Retina (tissue), 1 donor: ENCODE results near the gene SLC25A18.
"Not testable (repeated sequence)": the region's sequence is repeated elsewhere in the genome, so short reads cannot be mapped to it uniquely, and the experiment has no call there.

Source experiments
- DNase-seq: peaks from one replicate; pipeline ENCODE4 v3.0.0-alpha.2; 2016

Gene SLC25A18

DNA sequence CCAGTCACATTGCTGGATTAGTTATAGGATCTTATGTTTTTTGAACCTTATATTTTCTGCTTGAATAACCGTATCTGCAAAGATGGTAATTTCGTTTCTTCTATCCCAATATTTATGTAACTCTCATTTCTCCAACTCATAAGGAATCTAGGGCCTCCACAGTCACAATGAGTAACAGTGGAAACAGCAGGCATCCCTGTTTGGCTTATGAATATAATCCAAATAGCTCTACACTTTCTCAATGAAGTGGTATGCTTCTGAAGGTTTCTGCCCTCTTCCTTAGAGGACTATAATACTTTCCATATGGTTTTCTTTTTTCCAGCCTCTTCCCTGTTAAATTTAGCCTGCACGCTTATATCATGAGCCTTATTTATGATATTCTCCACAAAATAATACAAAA is 48.8 kb downstream of the SLC25A18 start:
- no peak for DNase-seq

DNA sequence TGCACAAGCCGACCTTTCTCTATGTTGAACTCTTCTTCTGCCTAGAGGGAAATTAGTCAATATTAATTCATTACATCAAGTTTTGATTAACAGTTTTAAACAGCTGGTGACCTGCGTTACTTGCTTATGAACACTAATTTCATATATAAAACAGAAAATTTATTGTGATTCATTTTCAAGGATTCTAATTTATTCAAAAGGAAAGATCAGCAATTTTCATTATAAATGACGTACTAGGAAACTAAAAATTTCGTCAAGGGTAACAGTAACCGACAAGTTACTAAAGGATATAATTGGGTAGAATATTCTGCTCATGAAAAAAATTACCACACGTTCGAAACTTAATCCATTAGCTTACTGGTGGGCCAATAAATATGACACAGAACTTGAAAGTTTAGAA is 50.0 kb downstream of the SLC25A18 start:
- no peak for DNase-seq

- no peak for DNase-seq
Observed at GRCh38 chr22:17627961-17628405, 64.7 kb downstream of the SLC25A18 start.

DNA sequence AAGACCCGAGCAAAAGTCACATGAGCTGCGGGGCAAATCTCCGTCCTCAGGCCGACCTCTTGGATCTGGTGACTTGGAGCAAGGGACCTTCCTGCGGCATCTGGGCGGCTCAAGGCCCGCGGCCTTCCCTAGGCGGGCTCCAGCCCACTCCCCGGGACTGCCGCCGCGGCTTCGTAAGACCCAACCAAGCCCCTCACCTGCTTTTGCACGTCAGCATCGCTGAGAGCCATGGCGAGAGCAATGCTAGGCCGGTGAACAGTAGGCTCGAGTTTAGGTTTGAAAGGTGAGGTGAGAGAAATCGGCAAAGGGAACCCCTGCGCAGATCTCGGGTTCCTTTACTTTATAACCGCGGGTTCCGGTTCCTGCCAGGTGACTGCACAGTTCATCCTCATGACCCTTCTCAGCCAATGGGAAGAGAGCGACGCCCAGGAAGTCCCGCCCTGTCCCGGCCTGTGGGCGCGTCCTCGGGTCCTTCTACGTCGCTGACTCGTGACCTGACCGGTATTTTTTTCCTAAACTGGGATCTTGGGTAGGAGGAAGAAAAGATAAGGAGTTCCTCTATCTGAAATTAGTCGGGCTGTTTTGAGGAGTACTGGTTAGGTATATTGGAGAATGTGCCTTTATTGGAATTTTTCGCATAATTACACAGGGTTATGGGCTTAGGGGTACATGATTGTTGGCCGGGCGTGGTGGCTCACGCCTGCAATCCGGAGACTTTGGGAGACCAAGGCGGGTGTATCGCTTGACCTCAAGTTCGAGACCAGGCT is 65.3 kb downstream of the SLC25A18 start, which contains the start of gene ATP6V1E1:
Gene ATP6V1E1, minus strand, starts transcription at position 344 of the 767 bp plus-strand sequence. Its CDS starts 114 bp downstream, at position 230.
- DNase-seq: peak; percentile 97

GRCh38 chr22:17629173-17629489 is 65.8 kb downstream of the SLC25A18 start:
- no peak for DNase-seq

GRCh38 chr22:17629641-17630040 is 66.3 kb downstream of the SLC25A18 start:
- no peak for DNase-seq

DNA sequence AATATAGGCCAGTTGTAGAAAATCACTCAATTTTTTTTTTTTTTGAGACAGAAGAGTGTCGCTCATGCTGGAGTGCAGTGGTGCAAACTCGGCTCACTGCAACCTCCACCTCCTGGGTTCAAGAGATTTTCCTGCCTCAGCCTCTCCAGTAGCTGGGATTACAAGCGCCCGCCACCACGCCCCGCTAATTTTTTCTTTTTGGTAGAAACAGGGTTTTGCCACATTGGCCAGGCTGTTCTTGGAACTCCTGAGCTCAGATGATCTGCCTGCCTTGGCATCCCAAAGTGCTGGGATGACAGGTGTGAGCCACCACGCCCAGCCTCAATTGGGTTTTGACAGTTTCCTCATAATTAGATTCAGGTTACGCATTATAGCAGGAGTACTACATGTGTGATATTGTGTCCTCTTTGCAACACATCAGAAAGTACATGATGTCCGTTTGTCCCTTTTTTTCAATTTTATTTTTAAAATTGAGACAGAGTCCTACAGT is 67.8 kb downstream of the SLC25A18 start:
- DNase-seq: no peak

DNA sequence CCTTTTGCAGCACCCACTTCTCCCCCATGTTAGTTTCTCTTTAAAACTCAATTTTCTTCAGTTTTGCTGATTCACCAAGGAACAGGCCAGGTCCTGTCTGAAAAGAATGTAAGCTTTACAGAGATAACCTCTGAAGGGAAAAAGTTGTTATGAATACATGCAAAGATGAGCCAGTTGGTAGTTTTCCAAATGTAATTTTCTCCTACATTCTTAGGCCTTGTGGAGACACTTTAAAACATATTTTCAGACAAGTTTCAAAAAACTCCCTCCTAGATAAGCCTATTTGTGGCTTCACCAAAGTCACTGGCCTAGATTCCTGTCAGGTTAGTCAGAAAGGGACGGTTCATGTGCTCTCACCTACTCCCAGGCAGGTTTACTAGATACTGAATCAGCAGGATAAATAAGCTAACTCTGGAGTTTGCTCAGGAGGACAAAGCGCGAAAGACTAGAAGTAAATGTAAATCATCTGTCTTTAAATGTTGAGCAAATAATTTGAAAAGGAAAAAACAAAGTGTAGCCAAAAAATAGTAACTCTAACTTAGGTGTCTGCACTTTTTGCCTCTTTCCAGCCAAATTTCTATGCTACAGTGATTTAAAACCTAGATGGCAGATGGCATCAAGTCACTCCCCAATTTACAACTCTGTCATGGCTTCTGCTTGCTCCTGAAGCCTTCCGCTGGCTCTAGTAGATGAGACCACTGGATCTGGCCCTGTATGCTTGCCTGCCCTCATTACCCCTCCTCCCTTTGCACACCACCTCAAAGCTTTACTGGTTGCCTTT is 70.1 kb downstream of the SLC25A18 start:
- no peak for DNase-seq

GRCh38 chr22:17633998-17634323 is 70.7 kb downstream of the SLC25A18 start:
- DNase-seq: no peak

GRCh38 chr22:17634696-17635095 is 71.4 kb downstream of the SLC25A18 start:
- no peak for DNase-seq

- not testable (repeated sequence) for DNase-seq
Observed at GRCh38 chr22:17636850-17637249, 73.6 kb downstream of the SLC25A18 start.

- no peak for DNase-seq
Observed at GRCh38 chr22:17637490-17638181, 74.3 kb downstream of the SLC25A18 start.

GRCh38 chr22:17638182-17638431 is 74.8 kb downstream of the SLC25A18 start:
- no peak for DNase-seq

- peak; percentile 97 for DNase-seq
Observed at GRCh38 chr22:17638432-17639246, 75.3 kb downstream of the SLC25A18 start, which contains the start of gene BCL2L13. Gene BCL2L13 (plus strand): TSS chr22:17638757. CDS start chr22:17655712, 16,955 bp downstream.

DNA sequence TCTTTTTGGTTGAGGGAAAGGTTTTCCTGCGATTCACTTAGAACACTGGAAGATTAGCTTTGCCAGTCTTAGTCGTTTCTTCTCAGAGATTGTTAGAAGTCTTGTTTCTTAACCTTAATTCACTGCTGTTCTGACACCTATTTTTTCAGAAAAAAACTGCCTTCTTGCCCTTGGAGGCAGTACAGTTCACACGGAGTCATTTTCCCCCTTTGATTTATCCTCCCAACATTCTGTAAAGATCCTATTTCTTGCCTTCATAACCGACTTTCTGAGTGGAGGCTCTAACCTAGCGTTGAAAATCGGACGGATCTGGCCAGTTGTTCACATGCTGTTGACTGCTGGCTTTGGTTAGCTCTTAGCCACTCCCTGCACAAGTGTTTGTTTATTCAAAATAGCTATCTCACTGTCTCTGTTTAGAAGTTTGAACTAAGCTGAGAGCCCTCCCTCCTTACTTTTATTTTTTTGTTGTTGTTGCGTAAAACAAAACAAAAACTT is 76.0 kb downstream of the SLC25A18 start:
- no peak for DNase-seq
